ENCODE data around the gene NBAS. TPM values are rescaled to one million over a fixed set of nuclear protein-coding genes. Genes with fewer than 3 reads are reported as not detected.

Gene NBAS
- total RNA-seq, 1 experiment from 2014 or later: 28.9 TPM

- ChIA-PET POLR2A (ENCODE audit: unreplicated experiment) (no interaction called here), CTCF (no interaction called here)
- H3K9me2 ChIP-seq (ENCODE audit: insufficient read depth): no peaks in the 10 kb centered on the region
- H3K27me3 ChIP-seq (ENCODE audit: insufficient read depth, low read depth): no peaks in the 10 kb centered on the region
- no TSS peak for BruUV-seq (replicated peaks)
- H2AFZ ChIP-seq: no peak overlapping the region
- no peak overlapping the region for H3K27ac ChIP-seq
- no peaks in the 10 kb centered on the region for H3K4me1 ChIP-seq (replicated peaks; ENCODE audit: insufficient read depth)
- TF ChIP-seq EZH2 (IDR thresholded peaks at IDR 0.05; ENCODE audit: low read depth): no peak
- TF ChIP-seq, protein P1, sequence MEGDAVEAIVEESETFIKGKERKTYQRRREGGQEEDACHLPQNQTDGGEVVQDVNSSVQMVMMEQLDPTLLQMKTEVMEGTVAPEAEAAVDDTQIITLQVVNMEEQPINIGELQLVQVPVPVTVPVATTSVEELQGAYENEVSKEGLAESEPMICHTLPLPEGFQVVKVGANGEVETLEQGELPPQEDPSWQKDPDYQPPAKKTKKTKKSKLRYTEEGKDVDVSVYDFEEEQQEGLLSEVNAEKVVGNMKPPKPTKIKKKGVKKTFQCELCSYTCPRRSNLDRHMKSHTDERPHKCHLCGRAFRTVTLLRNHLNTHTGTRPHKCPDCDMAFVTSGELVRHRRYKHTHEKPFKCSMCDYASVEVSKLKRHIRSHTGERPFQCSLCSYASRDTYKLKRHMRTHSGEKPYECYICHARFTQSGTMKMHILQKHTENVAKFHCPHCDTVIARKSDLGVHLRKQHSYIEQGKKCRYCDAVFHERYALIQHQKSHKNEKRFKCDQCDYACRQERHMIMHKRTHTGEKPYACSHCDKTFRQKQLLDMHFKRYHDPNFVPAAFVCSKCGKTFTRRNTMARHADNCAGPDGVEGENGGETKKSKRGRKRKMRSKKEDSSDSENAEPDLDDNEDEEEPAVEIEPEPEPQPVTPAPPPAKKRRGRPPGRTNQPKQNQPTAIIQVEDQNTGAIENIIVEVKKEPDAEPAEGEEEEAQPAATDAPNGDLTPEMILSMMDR (conservative IDR thresholded peaks at IDR 0.05): no peak
- H3K4me2 ChIP-seq: no peak overlapping the region
- no peak overlapping the region for H3K4me3 ChIP-seq
- intact Hi-C loops (cut with micrococcal nuclease; ENCODE audit: unreplicated experiment): no loop called here
- H3F3A ChIP-seq (ENCODE audit: insufficient read depth, low read depth): no peaks in the 10 kb centered on the region
- H3K36me3 ChIP-seq (ENCODE audit: low read depth): no peaks in the 10 kb centered on the region
- no peaks in the 10 kb centered on the region for H3K79me2 ChIP-seq (ENCODE audit: low read depth)
- DNase-seq: peak in 1 of 2 experiments; percentile 28
- no peaks in the 10 kb centered on the region for H4K20me1 ChIP-seq (ENCODE audit: insufficient read depth)
- no peaks in the 10 kb centered on the region for H3K9me3 ChIP-seq (ENCODE audit: insufficient read depth, low read depth)
Measured at GRCh38 chr2:15170070-15170775, 390.9 kb downstream of the NBAS start.

DNA sequence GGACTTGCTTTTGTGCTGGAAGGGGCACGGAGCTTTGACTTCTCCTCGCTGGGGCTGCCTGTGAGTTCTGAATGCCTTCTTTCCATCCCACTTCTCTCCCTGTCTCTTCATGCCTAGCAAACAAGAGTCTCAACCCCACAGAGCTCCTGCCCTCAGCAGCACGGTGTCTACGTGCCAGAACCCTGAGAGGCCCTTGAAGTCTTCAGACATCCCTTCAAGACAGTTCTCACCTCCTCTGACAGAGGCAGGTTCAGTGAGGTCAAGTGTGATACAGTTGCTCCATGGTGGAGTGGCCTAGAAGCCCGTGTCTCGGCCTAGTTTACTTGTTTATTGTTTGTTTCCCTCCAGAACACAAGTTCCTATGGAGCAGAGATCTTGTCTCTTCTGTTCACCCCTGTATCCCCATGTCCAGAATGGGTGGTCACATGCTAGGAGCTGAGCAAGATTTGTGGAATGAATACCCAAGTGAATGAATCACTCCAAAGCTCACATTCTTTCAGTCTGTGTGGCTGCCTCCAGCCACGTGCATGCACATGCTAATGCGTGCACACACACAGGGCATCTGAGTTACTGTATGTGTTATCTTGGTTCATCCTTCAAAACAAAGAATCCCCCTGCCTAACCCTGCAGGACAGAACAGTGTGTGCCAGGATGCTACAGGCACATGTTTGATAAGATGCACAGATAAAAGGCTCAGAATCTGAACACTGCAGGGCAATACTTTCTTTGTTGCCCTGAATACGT, 391.6 kb downstream of the NBAS start:
- Histone ChIP-seq H3K4me2 (no peak overlapping the region), H3K9me3 (ENCODE audit: insufficient read depth, low read depth) (no peaks in the 10 kb centered on the region), H3K36me3 (ENCODE audit: low read depth) (no peaks in the 10 kb centered on the region), H2AFZ (no peak overlapping the region), H3K4me1 (replicated peaks; ENCODE audit: insufficient read depth) (no peaks in the 10 kb centered on the region), H3K27ac (no peak overlapping the region), H4K20me1 (ENCODE audit: insufficient read depth) (no peaks in the 10 kb centered on the region), H3K79me2 (ENCODE audit: low read depth) (no peaks in the 10 kb centered on the region), H3F3A (ENCODE audit: insufficient read depth, low read depth) (no peaks in the 10 kb centered on the region), H3K4me3 (no peak overlapping the region), H3K9me2 (ENCODE audit: insufficient read depth) (no peaks in the 10 kb centered on the region), H3K27me3 (ENCODE audit: insufficient read depth, low read depth) (no peaks in the 10 kb centered on the region)
- POLR2A ChIA-PET (ENCODE audit: unreplicated experiment): no interaction called here
- CTCF ChIA-PET: interaction anchor here (0.6 kb wide), 1 partner anchor 194 kb away, joined by 3 read pairs; no protein-coding TSS in a partner anchor
- TSS peak; percentile 33 for BruUV-seq (replicated peaks)
- intact Hi-C loops (cut with micrococcal nuclease; ENCODE audit: unreplicated experiment): no loop called here
- DNase-seq: peak; percentile 53 to 63
- TF ChIP-seq, protein P1 (conservative IDR thresholded peaks at IDR 0.05): no peak
- TF ChIP-seq EZH2 (IDR thresholded peaks at IDR 0.05; ENCODE audit: low read depth): no peak

- no peak for DNase-seq
- TF ChIP-seq, protein P1 (conservative IDR thresholded peaks at IDR 0.05): no peak
- TF ChIP-seq EZH2 (IDR thresholded peaks at IDR 0.05; ENCODE audit: low read depth): no peak
- intact Hi-C loops (cut with micrococcal nuclease; ENCODE audit: unreplicated experiment): no loop called here
- no peak overlapping the region for H3K4me3 ChIP-seq
- no peaks in the 10 kb centered on the region for H3K9me2 ChIP-seq (ENCODE audit: insufficient read depth)
- no peaks in the 10 kb centered on the region for H3K9me3 ChIP-seq (ENCODE audit: insufficient read depth, low read depth)
- H3K27me3 ChIP-seq (ENCODE audit: insufficient read depth, low read depth): no peaks in the 10 kb centered on the region
- no peak overlapping the region for H2AFZ ChIP-seq
- H3K36me3 ChIP-seq (ENCODE audit: low read depth): no peaks in the 10 kb centered on the region
- H4K20me1 ChIP-seq (ENCODE audit: insufficient read depth): no peaks in the 10 kb centered on the region
- H3K4me2 ChIP-seq: no peak overlapping the region
- no TSS peak for BruUV-seq (replicated peaks)
- ChIA-PET CTCF (interaction anchor here (0.6 kb wide), 1 partner anchor 9 kb away, joined by 6 read pairs; no protein-coding TSS in a partner anchor), POLR2A (ENCODE audit: unreplicated experiment) (no interaction called here)
- no peak overlapping the region for H3K27ac ChIP-seq
- H3K4me1 ChIP-seq (replicated peaks; ENCODE audit: insufficient read depth): no peaks in the 10 kb centered on the region
- H3F3A ChIP-seq (ENCODE audit: insufficient read depth, low read depth): no peaks in the 10 kb centered on the region
- H3K79me2 ChIP-seq (ENCODE audit: low read depth): no peaks in the 10 kb centered on the region
Measured at GRCh38 chr2:15168116-15168515, 393.0 kb downstream of the NBAS start.
